ENCODE measurements around the gene TSPAN15. TPM values are rescaled to one million over a fixed set of nuclear protein-coding genes. Genes with fewer than 3 reads are reported as not detected.

TSPAN15 gene
- total RNA-seq, 2 experiments from 2014 or later, result 2.4 to 3.1 TPM

GRCh38 chr10:69414036-69415018 is 36.9 kb upstream of the TSPAN15 start:
- no peak overlapping the region for H3K4me2 ChIP-seq (ENCODE audit: low read length)
- H3K9me3 ChIP-seq (ENCODE audit: low read length), result no peaks in the 10 kb centered on the region
- H4K20me1 ChIP-seq (ENCODE audit: insufficient read depth, low read length), result no peaks in the 10 kb centered on the region
- TF ChIP-seq EZH2phosphoT487 (IDR thresholded peaks at IDR 0.05; ENCODE audit: borderline replicate concordance, low read depth, low read length) (no peak), CTCF (conservative IDR thresholded peaks at IDR 0.05; ENCODE audit: low read length) (no peak)
- BruUV-seq (replicated peaks), result no TSS peak
- POLR2A ChIA-PET, result interaction anchor here (0.9 kb wide), 1 partner anchor 9 kb away, joined by 3 read pairs; no protein-coding TSS in a partner anchor
- intact Hi-C loops (cut with micrococcal nuclease; ENCODE audit: unreplicated experiment), result loop anchor here (10.0 kb wide), 1 partner anchor 410 kb away; no protein-coding TSS in a partner anchor
- no peaks in the 10 kb centered on the region for H3K36me3 ChIP-seq (ENCODE audit: insufficient read depth, low read length)
- no peak for DNase-seq (ENCODE audit: low spot score)
- CTCF ChIA-PET (ENCODE audit: unreplicated experiment), result no interaction called here
- H3K4me3 ChIP-seq (ENCODE audit: low read depth, low read length, poor library complexity, severe bottlenecking), result no peak overlapping the region
- no peak overlapping the region for H2AFZ ChIP-seq (ENCODE audit: low read length)
- no peak overlapping the region for H3K27ac ChIP-seq (ENCODE audit: low read depth, low read length, poor library complexity, severe bottlenecking)
- no peaks in the 10 kb centered on the region for H3K79me2 ChIP-seq (ENCODE audit: insufficient read depth, low read depth, low read length)
- peaks cover 13% of the 10 kb centered on the region for H3K4me1 ChIP-seq (ENCODE audit: insufficient read depth, low read length, poor library complexity, severe bottlenecking)
- no peaks in the 10 kb centered on the region for H3K9me2 ChIP-seq (ENCODE audit: insufficient read depth, low read length)

GRCh38 chr10:69415049-69415448 is 36.2 kb upstream of the TSPAN15 start:
- Histone ChIP-seq H2AFZ (ENCODE audit: low read length) (no peak overlapping the region), H3K27ac (ENCODE audit: low read depth, low read length, poor library complexity, severe bottlenecking) (no peak overlapping the region), H3K36me3 (ENCODE audit: insufficient read depth, low read length) (no peaks in the 10 kb centered on the region), H3K4me2 (ENCODE audit: low read length) (no peak overlapping the region), H3K4me1 (ENCODE audit: insufficient read depth, low read length, poor library complexity, severe bottlenecking) (peaks cover 5% of the 10 kb centered on the region), H3K9me3 (ENCODE audit: low read length) (no peaks in the 10 kb centered on the region), H3K4me3 (ENCODE audit: low read depth, low read length, poor library complexity, severe bottlenecking) (no peak overlapping the region), H3K79me2 (ENCODE audit: insufficient read depth, low read depth, low read length) (no peaks in the 10 kb centered on the region), H4K20me1 (ENCODE audit: insufficient read depth, low read length) (no peaks in the 10 kb centered on the region), H3K9me2 (ENCODE audit: insufficient read depth, low read length) (no peaks in the 10 kb centered on the region)
- ChIA-PET CTCF (ENCODE audit: unreplicated experiment) (no interaction called here), POLR2A (interaction anchor here (0.9 kb wide), 1 partner anchor 9 kb away, joined by 3 read pairs; no protein-coding TSS in a partner anchor)
- intact Hi-C loops (cut with micrococcal nuclease; ENCODE audit: unreplicated experiment), result loop anchor here (10.0 kb wide), 1 partner anchor 410 kb away; no protein-coding TSS in a partner anchor
- TF ChIP-seq CTCF (conservative IDR thresholded peaks at IDR 0.05; ENCODE audit: low read length), result no peak
- TF ChIP-seq EZH2phosphoT487 (IDR thresholded peaks at IDR 0.05; ENCODE audit: borderline replicate concordance, low read depth, low read length), result no peak
- BruUV-seq (replicated peaks), result no TSS peak
- no peak for DNase-seq (ENCODE audit: low spot score)

- Histone ChIP-seq H3K4me2 (ENCODE audit: low read length) (no peak overlapping the region), H3K36me3 (ENCODE audit: insufficient read depth, low read length) (no peaks in the 10 kb centered on the region), H3K27ac (ENCODE audit: low read depth, low read length, poor library complexity, severe bottlenecking) (no peak overlapping the region), H3K9me2 (ENCODE audit: insufficient read depth, low read length) (no peaks in the 10 kb centered on the region), H3K4me1 (ENCODE audit: insufficient read depth, low read length, poor library complexity, severe bottlenecking) (no peaks in the 10 kb centered on the region), H3K4me3 (ENCODE audit: low read depth, low read length, poor library complexity, severe bottlenecking) (no peak overlapping the region), H4K20me1 (ENCODE audit: insufficient read depth, low read length) (no peaks in the 10 kb centered on the region), H3K9me3 (ENCODE audit: low read length) (no peaks in the 10 kb centered on the region), H2AFZ (ENCODE audit: low read length) (no peak overlapping the region), H3K79me2 (ENCODE audit: insufficient read depth, low read depth, low read length) (no peaks in the 10 kb centered on the region)
- CTCF ChIA-PET (ENCODE audit: unreplicated experiment), result no interaction called here
- DNase-seq (ENCODE audit: low spot score), result no peak
- intact Hi-C loops (cut with micrococcal nuclease; ENCODE audit: unreplicated experiment), result loop anchor here (10.0 kb wide), 1 partner anchor 411 kb away; no protein-coding TSS in a partner anchor
- POLR2A ChIA-PET, result no interaction called here
- TF ChIP-seq EZH2phosphoT487 (IDR thresholded peaks at IDR 0.05; ENCODE audit: borderline replicate concordance, low read depth, low read length) (no peak), CTCF (conservative IDR thresholded peaks at IDR 0.05; ENCODE audit: low read length) (no peak)
- no TSS peak for BruUV-seq (replicated peaks)
Measured at GRCh38 chr10:69415951-69416350, 35.3 kb upstream of the TSPAN15 start.
